Panc1 (cell line): Measurements from ENCODE around the gene AMPD1. TPM values are rescaled to one million over a fixed set of nuclear protein-coding genes. Genes with fewer than 3 reads are reported as not detected.

Experiments
- ATAC-seq: fragments of 200-7000 bp; cut with Tn5 transposase; 2 replicates; pipeline ENCODE4 v1.9.1; 2020; ENCODE audit warnings: mild to moderate bottlenecking, moderate library complexity
- BruUV-seq: library from RNA; stranded (reverse); fragments of 400-500 nt; replicated peaks from 2 replicates; lab custom pipeline; 2021; lab: Mats Ljungman, UMichigan
- CTCF ChIA-PET: fragments of 300-600 bp; sonication (Branson Sonifier 250); formaldehyde crosslinking; loops from one replicate; lab custom pipeline; 2022; ENCODE audit warnings: antibody characterized with exemption; lab: Charles Lee
- POLR2A ChIA-PET: fragments of 300-600 bp; sonication (Branson Sonifier 250); formaldehyde crosslinking; loops from one replicate; lab custom pipeline; 2022; ENCODE audit warnings: antibody characterized with exemption; lab: Charles Lee
- DNase-seq: peaks from one replicate; pipeline ENCODE4 v3.0.0-alpha.2; 2010; ENCODE audit warnings: low read depth, low spot score
- H3K27ac ChIP-seq: 2 replicates; pipeline ENCODE4 v1.5.1; 2011; ENCODE audit warnings: mild to moderate bottlenecking, low read length, inconsistent platforms
- H3K27me3 ChIP-seq: fragments of 200-500 bp; sonication (Bioruptor generic); 2 replicates; pipeline ENCODE4 v1.6.0; 2014; ENCODE audit warnings: low read length, inconsistent platforms; ENCODE audit not compliant: control insufficient read depth, insufficient read depth
- H3K36me3 ChIP-seq: fragments of 200-500 bp; sonication (Bioruptor generic); 2 replicates; pipeline ENCODE4 v1.5.1; 2014; ENCODE audit warnings: inconsistent platforms, mild to moderate bottlenecking, low read length, moderate library complexity; ENCODE audit not compliant: control insufficient read depth, insufficient read depth
- H3K4me1 ChIP-seq: 2 replicates; pipeline ENCODE4 v1.5.1; 2011; ENCODE audit warnings: inconsistent platforms, mild to moderate bottlenecking, low read length, moderate library complexity; ENCODE audit not compliant: control insufficient read depth, insufficient read depth
- H3K4me3 ChIP-seq, 2 experiments: 2 replicates each; pipeline ENCODE4 v1.5.1; 2011 to 2012; ENCODE audit warnings: low read depth in 2 of 2, low read length in 2 of 2, mild to moderate bottlenecking in 2 of 2, inconsistent platforms in 1 of 2, moderate library complexity in 1 of 2
- H3K9me3 ChIP-seq: fragments of 200-500 bp; sonication (Bioruptor generic); 2 replicates; pipeline ENCODE4 v1.5.1; 2014; ENCODE audit warnings: low read depth, mild to moderate bottlenecking, inconsistent platforms, low read length, moderate library complexity; ENCODE audit not compliant: control insufficient read depth, insufficient read depth
- POLR2AphosphoS5 ChIP-seq: IDR thresholded peaks from 2 replicates; pipeline ENCODE4 v1.6.1; 2012; ENCODE audit warnings: mild to moderate bottlenecking, low read depth, low read length, moderate library complexity
- SIN3A ChIP-seq: IDR thresholded peaks from 2 replicates; pipeline ENCODE4 v1.6.1; 2012; ENCODE audit warnings: low read depth, mild to moderate bottlenecking, low read length, moderate library complexity, borderline replicate concordance; ENCODE audit not compliant: insufficient read depth
- TCF7L2 ChIP-seq: IDR thresholded peaks from 2 replicates; pipeline ENCODE4 v1.6.1; 2011; ENCODE audit warnings: mild to moderate bottlenecking, low read depth, low read length, inconsistent platforms
- in situ Hi-C: cut with HindIII; loops from 2 replicates; pipeline ENCODE4 v1.10.0; 2016; ENCODE audit warnings: low sequenced_read_pairs, low pct_unique_long_range_greater_than_20kb
- intact Hi-C: fragments of 100-400 bp; cut with micrococcal nuclease; formaldehyde crosslinking; loops from one replicate; pipeline ENCODE4 v1.10.0; 2022; ENCODE audit not compliant: unreplicated experiment
- total RNA-seq: library from RNA; stranded (reverse); gene quantifications from one replicate; pipeline ENCODE4 v1.2.1, GENCODE V29; 2021; ENCODE audit not compliant: unreplicated experiment
- TF ChIP-seq, protein P1 (sequence below), 2 experiments: IDR thresholded peaks; 2 replicates each; pipeline ENCODE4 v1.6.1; 2011 to 2012; ENCODE audit warnings: low read depth in 2 of 2, control low read depth in 1 of 2, low read length in 1 of 2, mild to moderate bottlenecking in 1 of 2, moderate library complexity in 1 of 2; ENCODE audit not compliant: insufficient read depth in 1 of 2
- TF ChIP-seq, protein P2 (sequence below): fragments of 450-650 bp; IDR thresholded peaks from 2 replicates; pipeline ENCODE4 v1.5.1; 2017; ENCODE audit warnings: mild to moderate bottlenecking

Gene AMPD1
- total RNA-seq, 1 experiment from 2014 or later, result not detected

DNA sequence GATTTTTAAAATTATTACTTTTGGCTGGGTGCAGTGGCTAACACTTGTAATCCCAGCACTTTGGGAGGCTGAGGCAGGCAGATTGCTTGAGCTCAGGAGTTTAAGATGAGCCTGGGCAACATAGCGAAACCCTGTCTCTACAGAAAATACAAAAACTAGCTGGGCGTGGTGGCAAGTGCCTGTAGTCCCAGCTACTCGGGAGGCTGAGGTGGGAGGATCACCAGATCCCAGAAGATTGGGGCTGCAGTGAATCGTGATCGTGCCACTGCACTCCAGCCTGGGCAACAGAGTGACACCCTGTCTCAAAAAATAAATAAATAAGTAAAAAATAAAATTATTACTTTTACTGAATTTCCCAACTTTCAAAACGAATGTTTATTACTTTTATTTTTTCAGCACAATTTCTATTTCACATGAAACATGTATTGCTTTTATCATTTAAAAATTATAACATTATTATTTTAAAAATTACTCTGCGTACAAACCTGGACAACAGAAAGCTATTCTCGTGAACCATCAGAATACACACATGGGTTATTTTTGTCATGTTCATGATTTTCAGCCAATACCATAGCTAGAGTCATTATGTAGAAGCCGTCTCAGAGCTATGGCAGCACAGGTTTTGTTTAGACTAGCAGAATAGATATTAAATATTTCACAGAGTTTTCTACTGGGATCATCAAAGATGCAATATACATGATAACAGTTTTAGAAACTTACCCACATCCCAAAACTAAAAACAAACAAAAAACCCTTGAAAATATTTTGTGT lies 621 bp downstream of the AMPD1 start:
- POLR2A ChIA-PET, result interaction anchor here (0.6 to 0.7 kb wide), 3 partner anchors 8 to 27 kb away, joined by 4 to 8 read pairs (median 7); no protein-coding TSS in a partner anchor
- Histone ChIP-seq H3K27ac (no peak overlapping the region), H3K36me3 (no peaks in the 10 kb centered on the region), H3K27me3 (peaks cover 4% of the 10 kb centered on the region; the same call in 1 of the 2 replicates), H3K4me3 (no peak overlapping the region), H3K9me3 (no peaks in the 10 kb centered on the region), H3K4me1 (no peaks in the 10 kb centered on the region)
- no TSS peak for BruUV-seq
- in situ Hi-C loops, result no loop called here
- CTCF ChIA-PET, result no interaction called here
- DNase-seq (no peak), ATAC-seq (no peak)
- intact Hi-C loops, result no loop called here
- TF ChIP-seq, protein P1, sequence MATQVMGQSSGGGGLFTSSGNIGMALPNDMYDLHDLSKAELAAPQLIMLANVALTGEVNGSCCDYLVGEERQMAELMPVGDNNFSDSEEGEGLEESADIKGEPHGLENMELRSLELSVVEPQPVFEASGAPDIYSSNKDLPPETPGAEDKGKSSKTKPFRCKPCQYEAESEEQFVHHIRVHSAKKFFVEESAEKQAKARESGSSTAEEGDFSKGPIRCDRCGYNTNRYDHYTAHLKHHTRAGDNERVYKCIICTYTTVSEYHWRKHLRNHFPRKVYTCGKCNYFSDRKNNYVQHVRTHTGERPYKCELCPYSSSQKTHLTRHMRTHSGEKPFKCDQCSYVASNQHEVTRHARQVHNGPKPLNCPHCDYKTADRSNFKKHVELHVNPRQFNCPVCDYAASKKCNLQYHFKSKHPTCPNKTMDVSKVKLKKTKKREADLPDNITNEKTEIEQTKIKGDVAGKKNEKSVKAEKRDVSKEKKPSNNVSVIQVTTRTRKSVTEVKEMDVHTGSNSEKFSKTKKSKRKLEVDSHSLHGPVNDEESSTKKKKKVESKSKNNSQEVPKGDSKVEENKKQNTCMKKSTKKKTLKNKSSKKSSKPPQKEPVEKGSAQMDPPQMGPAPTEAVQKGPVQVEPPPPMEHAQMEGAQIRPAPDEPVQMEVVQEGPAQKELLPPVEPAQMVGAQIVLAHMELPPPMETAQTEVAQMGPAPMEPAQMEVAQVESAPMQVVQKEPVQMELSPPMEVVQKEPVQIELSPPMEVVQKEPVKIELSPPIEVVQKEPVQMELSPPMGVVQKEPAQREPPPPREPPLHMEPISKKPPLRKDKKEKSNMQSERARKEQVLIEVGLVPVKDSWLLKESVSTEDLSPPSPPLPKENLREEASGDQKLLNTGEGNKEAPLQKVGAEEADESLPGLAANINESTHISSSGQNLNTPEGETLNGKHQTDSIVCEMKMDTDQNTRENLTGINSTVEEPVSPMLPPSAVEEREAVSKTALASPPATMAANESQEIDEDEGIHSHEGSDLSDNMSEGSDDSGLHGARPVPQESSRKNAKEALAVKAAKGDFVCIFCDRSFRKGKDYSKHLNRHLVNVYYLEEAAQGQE (IDR thresholded peaks at IDR 0.05; ENCODE audit: insufficient read depth in 1 of 2, low read depth in 2 of 2, low read length in 1 of 2), result no peak
- no peak for TF ChIP-seq POLR2AphosphoS5

DNA sequence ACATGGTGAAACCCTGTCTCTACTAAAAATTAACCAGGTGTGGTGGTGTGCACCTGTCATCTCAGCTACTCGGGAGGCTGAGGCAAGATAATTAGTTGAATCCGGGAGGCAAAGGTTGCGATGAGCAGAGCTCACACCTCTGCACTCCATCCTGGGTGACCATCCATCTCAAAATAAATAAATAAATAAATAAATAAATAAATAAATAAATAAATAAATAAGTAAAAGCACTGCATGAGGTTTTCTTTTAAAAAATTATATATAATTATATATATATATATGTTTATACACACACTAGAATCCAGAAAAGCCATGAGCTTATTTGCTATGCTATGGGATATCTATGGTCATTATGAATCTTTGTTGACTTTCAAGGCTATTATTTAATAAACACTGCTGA lies 2.4 kb downstream of the AMPD1 start:
- H3K27ac ChIP-seq, result no peak overlapping the region
- DNase-seq, result no peak
- TF ChIP-seq, protein P2, sequence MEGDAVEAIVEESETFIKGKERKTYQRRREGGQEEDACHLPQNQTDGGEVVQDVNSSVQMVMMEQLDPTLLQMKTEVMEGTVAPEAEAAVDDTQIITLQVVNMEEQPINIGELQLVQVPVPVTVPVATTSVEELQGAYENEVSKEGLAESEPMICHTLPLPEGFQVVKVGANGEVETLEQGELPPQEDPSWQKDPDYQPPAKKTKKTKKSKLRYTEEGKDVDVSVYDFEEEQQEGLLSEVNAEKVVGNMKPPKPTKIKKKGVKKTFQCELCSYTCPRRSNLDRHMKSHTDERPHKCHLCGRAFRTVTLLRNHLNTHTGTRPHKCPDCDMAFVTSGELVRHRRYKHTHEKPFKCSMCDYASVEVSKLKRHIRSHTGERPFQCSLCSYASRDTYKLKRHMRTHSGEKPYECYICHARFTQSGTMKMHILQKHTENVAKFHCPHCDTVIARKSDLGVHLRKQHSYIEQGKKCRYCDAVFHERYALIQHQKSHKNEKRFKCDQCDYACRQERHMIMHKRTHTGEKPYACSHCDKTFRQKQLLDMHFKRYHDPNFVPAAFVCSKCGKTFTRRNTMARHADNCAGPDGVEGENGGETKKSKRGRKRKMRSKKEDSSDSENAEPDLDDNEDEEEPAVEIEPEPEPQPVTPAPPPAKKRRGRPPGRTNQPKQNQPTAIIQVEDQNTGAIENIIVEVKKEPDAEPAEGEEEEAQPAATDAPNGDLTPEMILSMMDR, result no peak
- TF ChIP-seq SIN3A, result no peak
- TF ChIP-seq, protein P1 (IDR thresholded peaks at IDR 0.05; ENCODE audit: insufficient read depth in 1 of 2, low read depth in 2 of 2, low read length in 1 of 2), result no peak
- no peak for TF ChIP-seq POLR2AphosphoS5
- TF ChIP-seq TCF7L2, result no peak
- ATAC-seq, result no peak
- intact Hi-C loops (no loop called here), in situ Hi-C loops (no loop called here)
- ChIA-PET CTCF (no interaction called here), POLR2A (no interaction called here)
- H3K36me3 ChIP-seq, result no peaks in the 10 kb centered on the region
- BruUV-seq, result no TSS peak
- H3K4me3 ChIP-seq, result no peak overlapping the region
- H3K4me1 ChIP-seq, result no peaks in the 10 kb centered on the region
- H3K27me3 ChIP-seq, result peaks cover 2% of the 10 kb centered on the region; the same call in 1 of the 2 replicates
- H3K9me3 ChIP-seq, result no peaks in the 10 kb centered on the region
